Keratinocyte (primary cell): Measurements from ENCODE around the gene DHX57. TPM values are rescaled to one million over a fixed set of nuclear protein-coding genes. Genes with fewer than 3 reads are reported as not detected.

Source experiments
- DNase-seq: peaks from one replicate; pipeline ENCODE4 v3.0.0-alpha.2; 2011; ENCODE audit warnings: low read depth, missing footprints, low spot score
- FAIRE-seq: peaks from 2 replicates; lab custom pipeline; 2011; peaks lifted over from hg19 to GRCh38; lab: Jason Lieb, UNC
- H2AFZ ChIP-seq: 2 replicates; pipeline ENCODE4 v1.6.0; 2012; ENCODE audit warnings: low read length, control low read depth, inconsistent platforms; ENCODE audit not compliant: control insufficient read depth
- H3K27ac ChIP-seq: 2 replicates; pipeline ENCODE4 v1.5.1; 2011; ENCODE audit warnings: low read length; ENCODE audit not compliant: control insufficient read depth, insufficient read depth
- H3K27me3 ChIP-seq: 3 replicates; pipeline ENCODE4 v1.6.0; 2011; ENCODE audit warnings: low read length; ENCODE audit not compliant: control insufficient read depth, insufficient read depth; ENCODE audit errors: extremely low read depth
- H3K36me3 ChIP-seq, 2 experiments: 2 replicates in 1 of 2; 3 replicates in 1 of 2; pipeline ENCODE4 v1.5.1; 2011; ENCODE audit warnings: low read length in 2 of 2, mild to moderate bottlenecking in 1 of 2; ENCODE audit not compliant: control insufficient read depth in 2 of 2, insufficient read depth in 2 of 2; ENCODE audit errors: extremely low read depth in 1 of 2
- H3K4me1 ChIP-seq: 3 replicates; pipeline ENCODE4 v1.5.1; 2011; ENCODE audit warnings: low read length; ENCODE audit not compliant: control insufficient read depth, insufficient read depth; ENCODE audit errors: extremely low read depth
- H3K4me2 ChIP-seq: 3 replicates; pipeline ENCODE4 v1.6.0; 2011; ENCODE audit warnings: low read depth, low read length; ENCODE audit not compliant: control insufficient read depth, insufficient read depth; ENCODE audit errors: extremely low read depth
- H3K4me3 ChIP-seq, 3 experiments: fragments of 200-600 bp in 1 of 3; sonication (generic) in 1 of 3; 2 replicates in 2 of 3; 3 replicates in 1 of 3; pipeline ENCODE4 v1.5.1; 2011 to 2016; ENCODE audit warnings: low read length in 3 of 3, mild to moderate bottlenecking in 3 of 3, control low read depth in 2 of 3, inconsistent platforms in 1 of 3, low read depth in 1 of 3, mixed read lengths in 1 of 3, mixed run types in 1 of 3, moderate library complexity in 1 of 3; ENCODE audit not compliant: control insufficient read depth in 2 of 3, insufficient read depth in 2 of 3; ENCODE audit errors: extremely low read depth in 1 of 3
- H3K79me2 ChIP-seq: 2 replicates; pipeline ENCODE4 v1.6.0; 2012; ENCODE audit warnings: low read length; ENCODE audit not compliant: control insufficient read depth, insufficient read depth
- H3K9ac ChIP-seq: 3 replicates; pipeline ENCODE4 v1.6.0; 2011; ENCODE audit warnings: low read length; ENCODE audit not compliant: control insufficient read depth, insufficient read depth; ENCODE audit errors: extremely low read depth
- H3K9me1 ChIP-seq: 3 replicates; pipeline ENCODE4 v1.6.0; 2011; ENCODE audit warnings: low read length; ENCODE audit not compliant: control insufficient read depth, insufficient read depth; ENCODE audit errors: extremely low read depth
- H3K9me3 ChIP-seq: 2 replicates; pipeline ENCODE4 v1.5.1; 2012; ENCODE audit warnings: low read depth, low read length; ENCODE audit not compliant: control insufficient read depth
- H4K20me1 ChIP-seq: 3 replicates; pipeline ENCODE4 v1.6.0; 2011; ENCODE audit warnings: low read length; ENCODE audit not compliant: control insufficient read depth, insufficient read depth; ENCODE audit errors: extremely low read depth
- EZH2 ChIP-seq: IDR thresholded peaks from one replicate; pipeline ENCODE4 v1.6.1; 2012; ENCODE audit warnings: inconsistent platforms, mild to moderate bottlenecking, low read length, moderate library complexity
- dilution Hi-C: fragments of 300-500 bp; cut with MboI; formaldehyde crosslinking; loops from one replicate; pipeline ENCODE4 v1.7.0; 2020; ENCODE audit warnings: low sequenced_read_pairs; ENCODE audit not compliant: extremely low pct_ligation_motif_present
- polyA plus RNA-seq, 5 experiments: library from polyadenylated mRNA; depleted of rRNA in 3 of 5; stranded (reverse) in 3 of 5; stranded (forward) in 1 of 5; unstranded in 1 of 5; fragments of >200 nt; gene quantifications; 1 replicate in 1 of 5; 2 replicates in 3 of 5; 3 replicates in 1 of 5; pipeline versions ENCODE4 v1.2.1 to v1.2.3, GENCODE V29; 2011 to 2012; ENCODE audit warnings: missing spikeins in 2 of 5, low read depth in 1 of 5, low replicate concordance in 1 of 5
- TF ChIP-seq, protein P1 (sequence below), 3 experiments: IDR thresholded peaks in 1 of 3; conservative IDR thresholded peaks in 1 of 3; optimal IDR thresholded peaks in 1 of 3; 2 replicates in 2 of 3; 3 replicates in 1 of 3; pipeline versions ENCODE3 to v1.5.1; 2011; ENCODE audit warnings: low read length in 3 of 3, mild to moderate bottlenecking in 3 of 3, moderate library complexity in 2 of 3, control low read depth in 1 of 3, inconsistent platforms in 1 of 3; ENCODE audit not compliant: insufficient read depth in 2 of 3; ENCODE audit errors: extremely low read depth in 1 of 3

The DHX57 gene
- polyA plus RNA-seq, 1 donor (not counting 4 experiments of a cell fraction or from before 2014, with no cell fraction given), result 19.0 TPM

- FAIRE-seq, result no peak
- peak overlapping the region; percentile 88 for H3K9ac ChIP-seq
- H2AFZ ChIP-seq, result peak overlapping the region; percentile 88
- H3K9me1 ChIP-seq, result no peaks in the 10 kb centered on the region
- H3K4me1 ChIP-seq, result peaks cover 6% of the 10 kb centered on the region
- H3K36me3 ChIP-seq, result peaks cover 0 to 2% of the 10 kb centered on the region in 2 experiments
- no peaks in the 10 kb centered on the region for H3K27me3 ChIP-seq
- H3K27ac ChIP-seq, result peak overlapping the region; percentile 58
- no peak for DNase-seq
- peaks cover 12% of the 10 kb centered on the region for H3K79me2 ChIP-seq
- dilution Hi-C loops, result no loop called here
- H3K9me3 ChIP-seq, result no peaks in the 10 kb centered on the region
- H3K4me2 ChIP-seq, result peak overlapping the region; percentile 97
- TF ChIP-seq, protein P1, sequence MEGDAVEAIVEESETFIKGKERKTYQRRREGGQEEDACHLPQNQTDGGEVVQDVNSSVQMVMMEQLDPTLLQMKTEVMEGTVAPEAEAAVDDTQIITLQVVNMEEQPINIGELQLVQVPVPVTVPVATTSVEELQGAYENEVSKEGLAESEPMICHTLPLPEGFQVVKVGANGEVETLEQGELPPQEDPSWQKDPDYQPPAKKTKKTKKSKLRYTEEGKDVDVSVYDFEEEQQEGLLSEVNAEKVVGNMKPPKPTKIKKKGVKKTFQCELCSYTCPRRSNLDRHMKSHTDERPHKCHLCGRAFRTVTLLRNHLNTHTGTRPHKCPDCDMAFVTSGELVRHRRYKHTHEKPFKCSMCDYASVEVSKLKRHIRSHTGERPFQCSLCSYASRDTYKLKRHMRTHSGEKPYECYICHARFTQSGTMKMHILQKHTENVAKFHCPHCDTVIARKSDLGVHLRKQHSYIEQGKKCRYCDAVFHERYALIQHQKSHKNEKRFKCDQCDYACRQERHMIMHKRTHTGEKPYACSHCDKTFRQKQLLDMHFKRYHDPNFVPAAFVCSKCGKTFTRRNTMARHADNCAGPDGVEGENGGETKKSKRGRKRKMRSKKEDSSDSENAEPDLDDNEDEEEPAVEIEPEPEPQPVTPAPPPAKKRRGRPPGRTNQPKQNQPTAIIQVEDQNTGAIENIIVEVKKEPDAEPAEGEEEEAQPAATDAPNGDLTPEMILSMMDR (optimal IDR thresholded peaks at IDR 0.05 in 1 of 3, IDR thresholded peaks at IDR 0.05 in 1 of 3, conservative IDR thresholded peaks at IDR 0.05 in 1 of 3; ENCODE audit: extremely low read depth in 1 of 3, insufficient read depth in 2 of 3, low read length in 3 of 3), result no peak
- no peak for TF ChIP-seq EZH2
- no peaks in the 10 kb centered on the region for H4K20me1 ChIP-seq
- H3K4me3 ChIP-seq, result peak overlapping the region; percentile 70 to 99 (median 96)
Observed at GRCh38 chr2:38778687-38779082, 97.0 kb downstream of the DHX57 start.

DNA sequence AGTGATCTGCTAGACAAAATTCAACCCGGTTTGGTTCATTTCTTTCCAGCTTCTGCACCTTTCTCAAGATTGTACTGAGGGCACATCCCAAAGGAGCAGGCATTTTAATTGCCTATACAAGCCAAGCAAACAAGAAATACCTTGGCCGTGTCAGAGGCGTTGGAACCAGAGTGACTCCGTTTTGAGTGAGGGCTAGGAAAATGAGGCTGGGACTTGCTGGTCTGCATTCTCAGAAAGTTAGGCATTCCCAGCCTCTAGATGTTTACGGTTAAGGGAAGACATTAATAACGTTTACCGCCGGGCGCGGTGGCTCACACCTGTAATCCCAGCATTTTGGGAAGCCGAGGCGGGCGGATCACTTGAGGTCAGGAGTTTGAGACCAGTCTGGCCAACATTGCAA lies 99.2 kb downstream of the DHX57 start:
- H3K9ac ChIP-seq, result no peak overlapping the region
- no peaks in the 10 kb centered on the region for H3K9me3 ChIP-seq
- H3K36me3 ChIP-seq, result peaks cover 0 to 2% of the 10 kb centered on the region in 2 experiments
- TF ChIP-seq, protein P1 (optimal IDR thresholded peaks at IDR 0.05 in 1 of 3, IDR thresholded peaks at IDR 0.05 in 1 of 3, conservative IDR thresholded peaks at IDR 0.05 in 1 of 3; ENCODE audit: extremely low read depth in 1 of 3, insufficient read depth in 2 of 3, low read length in 3 of 3), result no peak
- no peak for TF ChIP-seq EZH2
- H3K9me1 ChIP-seq, result no peaks in the 10 kb centered on the region
- peaks cover 6% of the 10 kb centered on the region for H3K4me1 ChIP-seq
- DNase-seq, result no peak
- H4K20me1 ChIP-seq, result no peaks in the 10 kb centered on the region
- H3K4me3 ChIP-seq, result no peak overlapping the region
- H2AFZ ChIP-seq, result no peak overlapping the region
- FAIRE-seq, result no peak
- H3K4me2 ChIP-seq, result no peak overlapping the region
- H3K27ac ChIP-seq, result no peak overlapping the region
- peaks cover 12% of the 10 kb centered on the region for H3K79me2 ChIP-seq
- no peaks in the 10 kb centered on the region for H3K27me3 ChIP-seq
- dilution Hi-C loops, result no loop called here
